Naive B cell (primary cell): Measurements from ENCODE around the gene SCGB2A2. TPM values are rescaled to one million over a fixed set of nuclear protein-coding genes. Genes with fewer than 3 reads are reported as not detected.

Source experiments
- ATAC-seq, 2 donors: fragments of 150-1000 bp; cut with Tn5 transposase; 2 replicates each; pipeline ENCODE4 v1.10.0; 2021; ENCODE audit warnings: low read depth in 2 of 2, mild to moderate bottlenecking in 2 of 2, moderate library complexity in 2 of 2
- DNase-seq: peaks from one replicate; pipeline ENCODE4 v3.0.0; 2022
- H3K27ac Mint-ChIP-seq, 6 donors: one replicate each; pipeline ENCODE4 v1.8.0; 2020 to 2022; ENCODE audit warnings: mild to moderate bottlenecking in 6 of 6, mixed read lengths in 6 of 6, moderate library complexity in 5 of 6, inconsistent platforms in 2 of 6
- H3K27me3 Mint-ChIP-seq, 3 donors: one replicate each; pipeline ENCODE4 v1.8.0; 2021 to 2022; ENCODE audit warnings: mixed read lengths in 3 of 3, mild to moderate bottlenecking in 1 of 3
- H3K36me3 Mint-ChIP-seq, 2 donors: one replicate each; pipeline ENCODE4 v1.8.0; 2020 to 2022; ENCODE audit warnings: mixed read lengths in 2 of 2, inconsistent platforms in 1 of 2, mild to moderate bottlenecking in 1 of 2
- H3K4me1 Mint-ChIP-seq, 3 donors: one replicate each; pipeline ENCODE4 v1.8.0; 2020 to 2022; ENCODE audit warnings: mixed read lengths in 3 of 3, inconsistent platforms in 1 of 3, mild to moderate bottlenecking in 1 of 3, moderate library complexity in 1 of 3
- H3K4me3 Mint-ChIP-seq, 8 donors: one replicate each; pipeline ENCODE4 v1.8.0; 2020 to 2022; ENCODE audit warnings: mild to moderate bottlenecking in 8 of 8, mixed read lengths in 8 of 8, moderate library complexity in 8 of 8, inconsistent platforms in 2 of 8
- H3K9me3 Mint-ChIP-seq, 7 donors: one replicate each; pipeline ENCODE4 v1.8.0; 2020 to 2022; ENCODE audit warnings: mixed read lengths in 7 of 7, mild to moderate bottlenecking in 5 of 7, inconsistent platforms in 2 of 7, moderate library complexity in 1 of 7
- polyA plus RNA-seq, 6 donors: library from polyadenylated mRNA; unstranded; fragments of 300-500 nt; fragmentation: Illumina TruSeq; gene quantifications; one replicate each; pipeline ENCODE4 v1.2.3, GENCODE V29; 2021; ENCODE audit warnings: low read depth in 6 of 6

SCGB2A2 gene
- polyA plus RNA-seq, 6 donors from 2014 or later: not detected

GRCh38 chr11:62322524-62322923 is 52.6 kb downstream of the SCGB2A2 start:
- DNase-seq (no peak), ATAC-seq (no peak)
- no peaks in the 10 kb centered on the region for H3K36me3 Mint-ChIP-seq
- H3K4me1 Mint-ChIP-seq: no peaks in the 10 kb centered on the region
- H3K27ac Mint-ChIP-seq: peak overlapping the region in 1 of 6 donors; percentile 23
- no peaks in the 10 kb centered on the region for H3K9me3 Mint-ChIP-seq
- H3K27me3 Mint-ChIP-seq: peaks cover 27 to 45% (median 37%) of the 10 kb centered on the region in 3 donors
- H3K4me3 Mint-ChIP-seq: no peak overlapping the region

Other genes with a start within 250 kb of the SCGB2A2 start
- 1 to 10 TPM in 5 of 6 donors, not detected in 1; 1.3 to 2.8 (median 2.0) TPM for gene INCENP, start 146.1 kb upstream of the SCGB2A2 start, polyA plus RNA-seq
- gene SCGB1D1, start 79.9 kb upstream of the SCGB2A2 start, polyA plus RNA-seq: not detected
- gene SCGB2A1, start 61.5 kb upstream of the SCGB2A2 start, polyA plus RNA-seq: not detected
- gene SCGB1D2, start 27.9 kb upstream of the SCGB2A2 start, polyA plus RNA-seq: not detected
- gene SCGB1D4, start 28.9 kb downstream of the SCGB2A2 start, polyA plus RNA-seq: not detected
- gene ASRGL1, start 67.3 kb downstream of the SCGB2A2 start, polyA plus RNA-seq: 1 to 10 TPM in 4 of 6 donors, under 1 TPM in 1, not detected in 1; 0.57 to 3.1 (median 1.2) TPM
- not detected for gene SCGB1A1, start 148.9 kb downstream of the SCGB2A2 start, polyA plus RNA-seq